Epithelial cell of proximal tubule (primary cell): Measurements from ENCODE around the gene OPN3. TPM values are rescaled to one million over a fixed set of nuclear protein-coding genes. Genes with fewer than 3 reads are reported as not detected.
"Not testable (repeated sequence)": the region's sequence is repeated elsewhere in the genome, so short reads cannot be mapped to it uniquely, and the experiment has no call there.

Source experiments
- DNase-seq: peaks from one replicate; pipeline ENCODE4 v3.0.0-alpha.2; 2011; ENCODE audit warnings: low read depth
- H3K4me3 ChIP-seq: 2 replicates; pipeline ENCODE4 v1.5.1; 2011; ENCODE audit warnings: low read depth, mild to moderate bottlenecking, low read length
- CTCF ChIP-seq: conservative IDR thresholded peaks from 2 replicates; pipeline ENCODE4 v1.5.1; 2012; ENCODE audit warnings: low read depth, mild to moderate bottlenecking, low read length
- total RNA-seq: library from RNA; depleted of rRNA; stranded (reverse); fragments of >200 nt; gene quantifications from 2 replicates; pipeline ENCODE4 v1.2.3, GENCODE V29; 2015

OPN3 gene
- total RNA-seq, result 66.2 and 75.6 TPM in 2 replicates

- peak within 1 kb of the TSS; percentile 95 for H3K4me3 ChIP-seq
- no peak for TF ChIP-seq CTCF
- DNase-seq, result no peak
Observed at GRCh38 chr1:241640149-241640866, at the start of gene OPN3, which contains the start of gene CHML. Gene OPN3 (minus strand): TSS chr1:241640369. CDS start chr1:241640254, 115 bp downstream. Gene CHML (minus strand): TSS chr1:241640369. CDS start chr1:241635766, 4,603 bp downstream.

GRCh38 chr1:241688940-241689368, 48.8 kb upstream of the OPN3 start:
- TF ChIP-seq CTCF, result no peak
- peak; percentile 81 for DNase-seq
- no peak overlapping the region for H3K4me3 ChIP-seq

GRCh38 chr1:241684108-241684507, 43.9 kb upstream of the OPN3 start:
- no peak for TF ChIP-seq CTCF
- no peak for DNase-seq
- H3K4me3 ChIP-seq, result no peak overlapping the region

GRCh38 chr1:241682921-241683320, 42.8 kb upstream of the OPN3 start:
- TF ChIP-seq CTCF, result no peak
- no peak for DNase-seq
- no peak overlapping the region for H3K4me3 ChIP-seq

- not testable (repeated sequence) for H3K4me3 ChIP-seq, DNase-seq
Observed at GRCh38 chr1:241681861-241682448, 41.8 kb upstream of the OPN3 start.

GRCh38 chr1:241679961-241680360, 39.8 kb upstream of the OPN3 start:
- no peak for DNase-seq
- no peak overlapping the region for H3K4me3 ChIP-seq
- no peak for TF ChIP-seq CTCF

- no peak for TF ChIP-seq CTCF
- DNase-seq, result no peak
- H3K4me3 ChIP-seq, result no peak overlapping the region
Observed at GRCh38 chr1:241679404-241679803, 39.2 kb upstream of the OPN3 start.
